GM12878 (cell line): ENCODE measurements around the gene DGKB. TPM values are rescaled to one million over a fixed set of nuclear protein-coding genes. Genes with fewer than 3 reads are reported as not detected.

Experiments used
- ATAC-seq: fragments of 200-7000 bp; cut with Tn5 transposase; 3 replicates; pipeline ENCODE4 v1.9.1; 2020; ENCODE audit warnings: mild to moderate bottlenecking, moderate library complexity
- BruUV-seq: library from RNA; stranded (reverse); fragments of 400-500 nt; replicated peaks from 2 replicates; lab custom pipeline; 2021; lab: Mats Ljungman, UMichigan
- CTCF ChIA-PET: fragments of 300-600 bp; sonication (Branson Sonifier 250); formaldehyde crosslinking; extraction: SDS; loops from one replicate; lab custom pipeline; 2021; ENCODE audit warnings: inconsistent platforms; lab: Yijun Ruan, JAX
- POLR2A ChIA-PET: fragments of 350-600 bp; formaldehyde crosslinking; extraction: SDS; loops from one replicate; lab custom pipeline; 2021; ENCODE audit warnings: inconsistent platforms; lab: Charles Lee
- RAD21 ChIA-PET: fragments of 300-600 bp; sonication (Branson Sonifier 250); formaldehyde crosslinking; loops from one replicate; lab custom pipeline; 2023; ENCODE audit warnings: antibody characterized with exemption; ENCODE audit not compliant: unreplicated experiment; lab: Charles Lee
- SMC1A ChIA-PET: fragments of 300-600 bp; sonication (Branson Sonifier 250); formaldehyde crosslinking; loops from one replicate; lab custom pipeline; 2023; ENCODE audit not compliant: unreplicated experiment, uncharacterized antibody; lab: Charles Lee
- DNase-seq: peaks from one replicate; pipeline ENCODE4 v3.0.0-alpha.2; 2011; ENCODE audit warnings: low read depth, low spot score
- FAIRE-seq: peaks from 3 replicates; lab custom pipeline; 2011; peaks lifted over from hg19 to GRCh38; lab: Jason Lieb, UNC
- H2AFZ ChIP-seq: 2 replicates; pipeline ENCODE4 v1.6.0; 2011; ENCODE audit warnings: low read depth, low read length, control low read depth; ENCODE audit not compliant: control insufficient read depth
- H3K27ac ChIP-seq: 2 replicates; pipeline ENCODE4 v1.5.1; 2011; ENCODE audit warnings: control low read depth; ENCODE audit not compliant: control insufficient read depth, insufficient read depth
- H3K27me3 ChIP-seq, 2 experiments: replicated peaks in 1 of 2; 2 replicates each; pipeline versions ENCODE4 v1.6.0 to v1.6.1; 2011; ENCODE audit warnings: low read length in 1 of 2; ENCODE audit not compliant: control insufficient read depth in 2 of 2, insufficient read depth in 2 of 2
- H3K36me3 ChIP-seq, 2 experiments: 2 replicates each; pipeline ENCODE4 v1.5.1; 2011; ENCODE audit warnings: low read length in 1 of 2; ENCODE audit not compliant: control insufficient read depth in 2 of 2, insufficient read depth in 2 of 2
- H3K4me1 ChIP-seq: 2 replicates; pipeline ENCODE4 v1.6.1; 2011; ENCODE audit warnings: mild to moderate bottlenecking, low read length, moderate library complexity, mixed read lengths; ENCODE audit not compliant: control insufficient read depth, insufficient read depth
- H3K4me2 ChIP-seq: 2 replicates; pipeline ENCODE4 v1.6.0; 2011; ENCODE audit warnings: control low read depth; ENCODE audit not compliant: control insufficient read depth, insufficient read depth
- H3K4me3 ChIP-seq: fragments of 200-600 bp; sonication (generic); 2 replicates; pipeline ENCODE4 v1.5.1; 2016
- H3K79me2 ChIP-seq: 2 replicates; pipeline ENCODE4 v1.6.0; 2011; ENCODE audit warnings: low read length; ENCODE audit not compliant: control insufficient read depth, insufficient read depth
- H3K9ac ChIP-seq: 2 replicates; pipeline ENCODE4 v1.8.0; 2011; ENCODE audit warnings: low read length, control low read depth, mixed read lengths; ENCODE audit not compliant: control insufficient read depth, insufficient read depth
- H3K9me3 ChIP-seq: replicated peaks from 3 replicates; pipeline ENCODE4 v1.5.1; 2011; ENCODE audit warnings: mild to moderate bottlenecking, low read length; ENCODE audit not compliant: control insufficient read depth, insufficient read depth
- H4K20me1 ChIP-seq: 2 replicates; pipeline ENCODE4 v1.6.0; 2011; ENCODE audit not compliant: control insufficient read depth, insufficient read depth
- BCL11A ChIP-seq: IDR thresholded peaks from 2 replicates; pipeline ENCODE4 v1.6.1; 2011; ENCODE audit warnings: low read depth, low read length
- KDM1A ChIP-seq: fragments of 200-600 bp; sonication (generic); IDR thresholded peaks from 2 replicates; pipeline ENCODE4 v1.6.1; 2016; ENCODE audit warnings: borderline replicate concordance
- KLF5 ChIP-seq: fragments of 450-650 bp; IDR thresholded peaks from 2 replicates; pipeline ENCODE4 v1.6.1; 2014; ENCODE audit warnings: mild to moderate bottlenecking; ENCODE audit not compliant: partially characterized antibody
- MYC ChIP-seq: IDR thresholded peaks from 2 replicates; pipeline ENCODE4 v1.6.1; 2011; ENCODE audit warnings: mild to moderate bottlenecking, low read length, moderate library complexity, inconsistent platforms; ENCODE audit not compliant: insufficient read depth, insufficient replicate concordance, insufficient read length, severe bottlenecking
- NFYA ChIP-seq: IDR thresholded peaks from 2 replicates; pipeline ENCODE4 v1.6.1; 2011; ENCODE audit warnings: low read depth, mild to moderate bottlenecking, low read length, improper control_type of control experiment, borderline replicate concordance
- NR2C2 ChIP-seq: IDR thresholded peaks from 2 replicates; pipeline ENCODE4 v1.6.1; 2011; ENCODE audit warnings: borderline replicate concordance, low read depth; ENCODE audit not compliant: control insufficient read depth, insufficient read length
- POLR2AphosphoS2 ChIP-seq: IDR thresholded peaks from 2 replicates; pipeline ENCODE4 v1.6.1; 2011; ENCODE audit warnings: low read depth, mild to moderate bottlenecking, low read length, improper control_type of control experiment, moderate library complexity
- POU2F2 ChIP-seq: IDR thresholded peaks from 3 replicates; pipeline ENCODE4 v1.6.1; 2011; ENCODE audit warnings: low read depth, mild to moderate bottlenecking, low read length, borderline replicate concordance
- SMARCA5 ChIP-seq: fragments of 450-650 bp; IDR thresholded peaks from 2 replicates; pipeline ENCODE4 v1.6.1; 2017; ENCODE audit warnings: mild to moderate bottlenecking
- SPI1 ChIP-seq: IDR thresholded peaks from 2 replicates; pipeline ENCODE4 v1.6.1; 2011; ENCODE audit warnings: low read depth, mild to moderate bottlenecking, low read length, moderate library complexity, borderline replicate concordance; ENCODE audit not compliant: insufficient read depth
- YBX1 ChIP-seq: fragments of 450-650 bp; IDR thresholded peaks from 2 replicates; pipeline ENCODE4 v1.6.1; 2016; ENCODE audit warnings: antibody characterized with exemption
- WGBS: methylation state at CpG from one replicate; pipeline ENCODE4 v1.1.6; 2016; ENCODE audit warnings: low lambda C conversion rate; ENCODE audit not compliant: insufficient replicate concordance, insufficient coverage; ENCODE audit errors: missing lambda C conversion rate; 5-methylcytosine and 5-hydroxymethylcytosine counted together
- in situ Hi-C: fragments of 300-500 bp; cut with MboI; formaldehyde crosslinking; loops from 9 replicates; pipeline ENCODE4 v1.14.3; 2018; ENCODE audit warnings: mixed read lengths
- intact Hi-C: fragments of 100-400 bp; cut with micrococcal nuclease; formaldehyde crosslinking; loops from one replicate; pipeline ENCODE4 v1.14.2; 2022; ENCODE audit not compliant: unreplicated experiment
- polyA plus RNA-seq, 11 experiments: library from polyadenylated mRNA; depleted of rRNA in 4 of 11; unstranded in 6 of 11; stranded (reverse) in 5 of 11; fragments of >200 nt; fragmentation: Nextera tagmentation in 4 of 11; fragmentation: Illumina TruSeq in 1 of 11; extraction: Ambion mirVana in 4 of 11; extraction: Trizol in 1 of 11; gene quantifications; 1 replicate in 1 of 11; 2 replicates in 10 of 11; pipeline versions ENCODE4 v1.2.1 to v1.2.3, GENCODE V29; 2011 to 2016; ENCODE audit warnings: inconsistent platforms in 2 of 11, missing spikeins in 2 of 11, low read depth in 1 of 11
- total RNA-seq, 4 experiments: library from RNA; depleted of rRNA in 3 of 4; stranded (reverse); fragments of >200 nt in 3 of 4; fragmentation: Illumina TruSeq in 1 of 4; extraction: Trizol in 1 of 4; gene quantifications; 2 replicates each; pipeline versions ENCODE4 v1.2.1 to v1.2.3, GENCODE V29; 2013 to 2021

DGKB gene
- total and polyA plus RNA-seq, 10 of the 15 experiments (the other 5 are each of a cell fraction or from before 2014, with no cell fraction given): 0.02 to 0.10 (median 0.04) TPM; not detected in 6

DNA sequence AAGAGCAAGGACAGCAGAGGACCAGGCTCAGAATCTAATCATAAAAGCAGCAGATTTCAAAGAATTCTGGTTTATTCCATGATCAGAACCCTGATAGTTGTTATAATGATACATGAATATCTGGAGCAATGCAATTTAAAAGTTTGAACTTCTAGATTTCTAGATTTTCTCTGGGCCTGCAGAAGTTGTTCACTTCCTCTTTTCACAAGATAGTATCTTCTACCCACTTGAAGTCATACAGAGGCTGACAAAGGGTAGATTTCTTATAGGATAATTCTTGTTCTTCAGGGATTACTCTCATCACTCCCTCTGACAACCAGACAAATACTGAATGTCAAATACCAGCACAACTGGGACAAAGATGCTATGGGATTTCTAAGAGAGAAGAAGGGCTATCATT lies 593.1 kb downstream of the DGKB start:
- ATAC-seq: no peak
- Histone ChIP-seq H3K4me2 (no peak overlapping the region), H3K27me3 (no peaks in the 10 kb centered on the region), H3K4me1 (no peaks in the 10 kb centered on the region), H2AFZ (no peak overlapping the region), H3K79me2 (no peaks in the 10 kb centered on the region), H3K36me3 (no peaks in the 10 kb centered on the region), H4K20me1 (no peaks in the 10 kb centered on the region), H3K27ac (no peak overlapping the region), H3K9me3 (no peaks in the 10 kb centered on the region), H3K4me3 (no peak overlapping the region), H3K9ac (no peak overlapping the region)
- intact Hi-C loops (no loop called here), in situ Hi-C loops (no loop called here)
- DNase-seq: no peak
- ChIA-PET CTCF (no interaction called here), POLR2A (no interaction called here), RAD21 (no interaction called here), SMC1A (interaction anchor here (0.9 kb wide), 1 partner anchor 11 kb away, joined by 4 read pairs; no protein-coding TSS in a partner anchor)
- BruUV-seq: no TSS peak
- FAIRE-seq: no peak
- peak; percentile 69; the same call in 1 of the 2 replicates for TF ChIP-seq SPI1
- no peak for TF ChIP-seq BCL11A

- no peak for TF ChIP-seq KDM1A
- no peak for TF ChIP-seq NR2C2
- no peak for TF ChIP-seq POU2F2
- TF ChIP-seq NFYA: no peak
- TF ChIP-seq SMARCA5: no peak
- no peak for TF ChIP-seq KLF5
- TF ChIP-seq MYC: no peak
- no peak for TF ChIP-seq YBX1
- TF ChIP-seq POLR2AphosphoS2: no peak
- RAD21 ChIA-PET: no interaction called here
- no TSS peak for BruUV-seq
- Histone ChIP-seq H3K79me2 (no peaks in the 10 kb centered on the region), H3K4me1 (no peaks in the 10 kb centered on the region), H3K27me3 (no peaks in the 10 kb centered on the region), H3K27ac (no peak overlapping the region), H3K9me3 (no peaks in the 10 kb centered on the region), H3K4me2 (no peak overlapping the region), H3K36me3 (no peaks in the 10 kb centered on the region), H2AFZ (no peak overlapping the region), H3K9ac (no peak overlapping the region), H4K20me1 (no peaks in the 10 kb centered on the region), H3K4me3 (no peak overlapping the region)
- no peak for ATAC-seq
- SMC1A ChIA-PET: interaction anchor here (1.2 kb wide), 1 partner anchor 14 kb away, joined by 4 read pairs; no protein-coding TSS in a partner anchor
- 30% methylated on average over 4 of the region's 4 CpGs for WGBS
- POLR2A ChIA-PET: no interaction called here
- in situ Hi-C loops (no loop called here), intact Hi-C loops (no loop called here)
- no peak for FAIRE-seq
- no peak for DNase-seq
- CTCF ChIA-PET: interaction anchor here (1.2 kb wide), 1 partner anchor 11 kb away, joined by 3 read pairs; no protein-coding TSS in a partner anchor
These were observed 597.2 kb downstream of the DGKB start for GRCh38 chr7:14305233-14305866.
